Endothelial cell (in vitro differentiated cells): Measurements from ENCODE around the gene OR3A1. TPM values are rescaled to one million over a fixed set of nuclear protein-coding genes. Genes with fewer than 3 reads are reported as not detected.
"Not testable (repeated sequence)": the region's sequence is repeated elsewhere in the genome, so short reads cannot be mapped to it uniquely, and the experiment has no call there.

Experiments used
- DNase-seq: peaks from one replicate; pipeline ENCODE4 v3.0.0; 2021; ENCODE audit warnings: low spot score
- H3K27ac Mint-ChIP-seq: one replicate; pipeline ENCODE4 v1.8.0; 2021; ENCODE audit warnings: mixed read lengths, inconsistent platforms; ENCODE audit not compliant: unreplicated experiment
- H3K27me3 Mint-ChIP-seq: one replicate; pipeline ENCODE4 v1.8.0; 2021; ENCODE audit warnings: mild to moderate bottlenecking, moderate library complexity, mixed read lengths, inconsistent platforms; ENCODE audit not compliant: unreplicated experiment
- H3K36me3 Mint-ChIP-seq: one replicate; pipeline ENCODE4 v1.8.0; 2021; ENCODE audit warnings: mild to moderate bottlenecking, low read depth, mixed read lengths, inconsistent platforms; ENCODE audit not compliant: unreplicated experiment
- H3K4me1 Mint-ChIP-seq: one replicate; pipeline ENCODE4 v1.8.0; 2021; ENCODE audit warnings: mild to moderate bottlenecking, mixed read lengths, inconsistent platforms; ENCODE audit not compliant: unreplicated experiment
- H3K4me3 Mint-ChIP-seq: one replicate; pipeline ENCODE4 v1.8.0; 2021; ENCODE audit warnings: mild to moderate bottlenecking, mixed read lengths, inconsistent platforms; ENCODE audit not compliant: unreplicated experiment
- H3K9me3 Mint-ChIP-seq: one replicate; pipeline ENCODE4 v1.8.0; 2021; ENCODE audit warnings: mixed read lengths, inconsistent platforms; ENCODE audit not compliant: unreplicated experiment
- CTCF ChIP-seq: fragments of 200-600 bp; sonication (generic); IDR thresholded peaks from one replicate; pipeline ENCODE4 v1.5.0; 2021; ENCODE audit warnings: antibody characterized with exemption; ENCODE audit not compliant: unreplicated experiment
- total RNA-seq: library from RNA; stranded (reverse); fragmentation: NEBNext Ultra II Directional; extraction: Animal tissue kit (Norgen Biotek cat#: 25700); gene quantifications from one replicate; pipeline ENCODE4 v1.2.1, GENCODE V29; 2021; ENCODE audit not compliant: unreplicated experiment

OR3A1 gene
- total RNA-seq, 1 donor from 2014 or later: not detected

GRCh38 chr17:3271072-3271848 lies 26.9 kb downstream of the OR3A1 start:
- no peak for DNase-seq
- H3K27ac Mint-ChIP-seq: no peak overlapping the region
- no peaks in the 10 kb centered on the region for H3K4me1 Mint-ChIP-seq
- peaks cover 2% of the 10 kb centered on the region for H3K27me3 Mint-ChIP-seq
- no peaks in the 10 kb centered on the region for H3K9me3 Mint-ChIP-seq
- TF ChIP-seq CTCF: no peak
- H3K4me3 Mint-ChIP-seq: no peak overlapping the region
- H3K36me3 Mint-ChIP-seq: no peaks in the 10 kb centered on the region

GRCh38 chr17:3260600-3260999 lies 37.6 kb downstream of the OR3A1 start:
- no peak overlapping the region for H3K4me3 Mint-ChIP-seq
- no peak for TF ChIP-seq CTCF
- no peaks in the 10 kb centered on the region for H3K4me1 Mint-ChIP-seq
- H3K27me3 Mint-ChIP-seq: peaks cover 4% of the 10 kb centered on the region
- no peak for DNase-seq
- H3K27ac Mint-ChIP-seq: no peak overlapping the region
- H3K9me3 Mint-ChIP-seq: no peaks in the 10 kb centered on the region
- H3K36me3 Mint-ChIP-seq: no peaks in the 10 kb centered on the region

GRCh38 chr17:3260163-3260562 lies 38.0 kb downstream of the OR3A1 start:
- H3K9me3 Mint-ChIP-seq: no peaks in the 10 kb centered on the region
- no peak for DNase-seq
- H3K36me3 Mint-ChIP-seq: no peaks in the 10 kb centered on the region
- TF ChIP-seq CTCF: no peak
- H3K27me3 Mint-ChIP-seq: peaks cover 3% of the 10 kb centered on the region
- no peaks in the 10 kb centered on the region for H3K4me1 Mint-ChIP-seq
- no peak overlapping the region for H3K27ac Mint-ChIP-seq
- H3K4me3 Mint-ChIP-seq: no peak overlapping the region

- DNase-seq: no peak
- TF ChIP-seq CTCF: no peak
- Mint-ChIP-seq H3K4me1 (no peaks in the 10 kb centered on the region), H3K27ac (no peak overlapping the region), H3K27me3 (peaks cover 3% of the 10 kb centered on the region), H3K4me3 (no peak overlapping the region), H3K36me3 (no peaks in the 10 kb centered on the region), H3K9me3 (no peaks in the 10 kb centered on the region)
Observed at GRCh38 chr17:3256575-3256974, 41.6 kb downstream of the OR3A1 start.

GRCh38 chr17:3249013-3249412 lies 49.1 kb downstream of the OR3A1 start:
- H3K9me3 Mint-ChIP-seq, H3K27ac Mint-ChIP-seq, DNase-seq, H3K36me3 Mint-ChIP-seq, H3K4me3 Mint-ChIP-seq, H3K27me3 Mint-ChIP-seq, H3K4me1 Mint-ChIP-seq: not testable (repeated sequence)

- H3K4me1 Mint-ChIP-seq, H3K9me3 Mint-ChIP-seq, DNase-seq, H3K36me3 Mint-ChIP-seq, H3K27ac Mint-ChIP-seq, H3K27me3 Mint-ChIP-seq, H3K4me3 Mint-ChIP-seq: not testable (repeated sequence)
Observed at GRCh38 chr17:3244841-3245240, 53.3 kb downstream of the OR3A1 start.

- H3K4me1 Mint-ChIP-seq, H3K4me3 Mint-ChIP-seq, H3K27me3 Mint-ChIP-seq, H3K27ac Mint-ChIP-seq, H3K9me3 Mint-ChIP-seq, DNase-seq, H3K36me3 Mint-ChIP-seq: not testable (repeated sequence)
Observed at GRCh38 chr17:3241044-3241443, 57.1 kb downstream of the OR3A1 start.
